ENCODE results near the gene TRNT1. TPM values are rescaled to one million over a fixed set of nuclear protein-coding genes. Genes with fewer than 3 reads are reported as not detected.

The TRNT1 gene
- total RNA-seq, 1 experiment from 2014 or later = 35.6 TPM

DNA sequence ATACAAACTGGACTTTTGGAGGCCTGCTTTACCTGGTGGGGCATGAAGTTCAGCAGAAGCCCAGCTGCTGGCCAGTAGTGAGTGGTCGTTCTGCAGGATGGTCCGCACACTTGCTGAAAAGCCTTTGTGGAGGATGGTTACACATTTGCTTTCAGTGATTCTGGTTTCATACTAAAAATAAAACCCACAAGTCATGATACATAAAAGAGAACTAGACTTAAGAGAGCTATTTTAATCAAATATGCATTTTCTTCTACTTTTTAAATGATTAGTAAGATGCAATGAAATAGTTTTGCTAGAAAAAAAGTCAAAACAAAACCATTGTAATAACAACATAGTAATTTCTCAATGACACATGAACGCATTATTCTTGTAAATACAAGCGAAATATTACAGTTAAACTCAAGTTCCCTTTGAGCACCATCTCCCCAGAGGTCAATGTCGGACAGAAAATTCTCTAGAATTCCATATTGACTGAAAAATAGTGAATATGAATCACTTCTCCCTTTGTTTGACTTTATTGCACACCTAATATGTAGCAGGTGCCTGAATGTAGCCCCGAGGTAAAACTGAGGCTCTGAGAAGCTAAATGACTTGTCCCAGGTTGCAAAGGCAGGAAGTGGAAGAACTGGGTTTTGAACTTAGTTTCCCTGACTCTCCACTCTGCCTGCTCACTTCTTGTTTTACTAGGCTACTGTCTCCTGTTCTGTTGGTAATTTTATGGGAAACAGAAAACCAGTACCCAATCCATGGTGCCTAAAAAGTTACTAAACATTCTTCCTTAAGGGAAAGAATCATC, 24.9 kb upstream of the TRNT1 start:
- DNase-seq = no peak
- Mint-ChIP-seq H3K4me3 (ENCODE audit: low read depth, unreplicated experiment) (no peak overlapping the region), H3K27me3 (ENCODE audit: unreplicated experiment) (no peaks in the 10 kb centered on the region), H3K9me3 (ENCODE audit: low read depth, unreplicated experiment) (no peaks in the 10 kb centered on the region), H3K36me3 (ENCODE audit: insufficient read depth, unreplicated experiment) (no peaks in the 10 kb centered on the region), H3K27ac (ENCODE audit: unreplicated experiment) (no peak overlapping the region), H3K4me1 (ENCODE audit: low read depth, unreplicated experiment) (no peaks in the 10 kb centered on the region)
- TF ChIP-seq, protein P1, sequence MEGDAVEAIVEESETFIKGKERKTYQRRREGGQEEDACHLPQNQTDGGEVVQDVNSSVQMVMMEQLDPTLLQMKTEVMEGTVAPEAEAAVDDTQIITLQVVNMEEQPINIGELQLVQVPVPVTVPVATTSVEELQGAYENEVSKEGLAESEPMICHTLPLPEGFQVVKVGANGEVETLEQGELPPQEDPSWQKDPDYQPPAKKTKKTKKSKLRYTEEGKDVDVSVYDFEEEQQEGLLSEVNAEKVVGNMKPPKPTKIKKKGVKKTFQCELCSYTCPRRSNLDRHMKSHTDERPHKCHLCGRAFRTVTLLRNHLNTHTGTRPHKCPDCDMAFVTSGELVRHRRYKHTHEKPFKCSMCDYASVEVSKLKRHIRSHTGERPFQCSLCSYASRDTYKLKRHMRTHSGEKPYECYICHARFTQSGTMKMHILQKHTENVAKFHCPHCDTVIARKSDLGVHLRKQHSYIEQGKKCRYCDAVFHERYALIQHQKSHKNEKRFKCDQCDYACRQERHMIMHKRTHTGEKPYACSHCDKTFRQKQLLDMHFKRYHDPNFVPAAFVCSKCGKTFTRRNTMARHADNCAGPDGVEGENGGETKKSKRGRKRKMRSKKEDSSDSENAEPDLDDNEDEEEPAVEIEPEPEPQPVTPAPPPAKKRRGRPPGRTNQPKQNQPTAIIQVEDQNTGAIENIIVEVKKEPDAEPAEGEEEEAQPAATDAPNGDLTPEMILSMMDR (IDR thresholded peaks at IDR 0.05; ENCODE audit: unreplicated experiment) = no peak
- CTCF ChIA-PET = no interaction called here
- no TSS peak for BruUV-seq (replicated peaks)
- intact Hi-C loops (cut with micrococcal nuclease; ENCODE audit: unreplicated experiment) = no loop called here

DNA sequence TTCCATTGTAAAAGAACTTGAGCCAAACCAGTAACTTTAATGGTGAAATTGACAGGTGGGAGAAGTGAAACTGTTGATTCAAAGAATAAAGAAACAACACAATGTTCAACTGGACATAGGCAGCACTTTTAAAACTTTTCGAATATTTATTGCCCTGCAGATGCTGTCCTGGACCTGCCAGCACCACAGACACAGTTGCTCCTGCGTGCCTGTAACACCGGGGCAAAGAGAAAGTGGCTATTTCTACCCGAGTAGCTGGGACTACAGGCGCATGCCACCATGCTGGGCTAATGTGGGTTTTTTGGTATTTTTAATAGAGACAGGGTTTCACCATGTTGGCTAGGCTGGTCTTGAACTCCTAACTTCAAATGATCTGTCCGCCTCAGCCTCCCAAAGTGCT, 24.0 kb upstream of the TRNT1 start:
- CTCF ChIA-PET = no interaction called here
- H3K27me3 Mint-ChIP-seq (ENCODE audit: unreplicated experiment) = no peaks in the 10 kb centered on the region
- no peaks in the 10 kb centered on the region for H3K4me1 Mint-ChIP-seq (ENCODE audit: low read depth, unreplicated experiment)
- H3K27ac Mint-ChIP-seq (ENCODE audit: unreplicated experiment) = no peak overlapping the region
- no peaks in the 10 kb centered on the region for H3K9me3 Mint-ChIP-seq (ENCODE audit: low read depth, unreplicated experiment)
- TF ChIP-seq, protein P1 (IDR thresholded peaks at IDR 0.05; ENCODE audit: unreplicated experiment) = no peak
- H3K4me3 Mint-ChIP-seq (ENCODE audit: low read depth, unreplicated experiment) = no peak overlapping the region
- H3K36me3 Mint-ChIP-seq (ENCODE audit: insufficient read depth, unreplicated experiment) = no peaks in the 10 kb centered on the region
- intact Hi-C loops (cut with micrococcal nuclease; ENCODE audit: unreplicated experiment) = no loop called here
- BruUV-seq (replicated peaks) = no TSS peak
- DNase-seq = no peak

DNA sequence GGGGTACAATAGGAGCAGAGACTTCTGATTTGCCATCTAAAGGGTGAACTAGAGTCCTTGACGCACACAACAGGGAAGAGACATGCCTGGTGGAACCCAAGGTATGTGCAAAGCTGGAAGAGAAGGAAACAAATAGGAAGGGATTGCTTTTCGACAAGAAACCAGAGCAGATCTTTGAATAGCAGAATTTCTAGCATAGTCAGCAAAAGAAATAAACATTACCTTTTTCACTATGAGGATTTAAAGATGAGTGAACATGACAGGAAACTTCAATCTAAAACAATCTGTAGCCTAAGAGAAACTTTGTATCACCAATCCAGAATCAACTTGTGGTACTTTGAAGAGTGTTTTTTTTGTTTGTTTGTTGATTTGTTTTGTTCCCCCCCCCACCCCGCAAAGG, 21.5 kb upstream of the TRNT1 start:
- Mint-ChIP-seq H3K4me1 (ENCODE audit: low read depth, unreplicated experiment) (peaks cover 2% of the 10 kb centered on the region), H3K4me3 (ENCODE audit: low read depth, unreplicated experiment) (no peak overlapping the region), H3K27me3 (ENCODE audit: unreplicated experiment) (no peaks in the 10 kb centered on the region), H3K9me3 (ENCODE audit: low read depth, unreplicated experiment) (no peaks in the 10 kb centered on the region), H3K27ac (ENCODE audit: unreplicated experiment) (no peak overlapping the region), H3K36me3 (ENCODE audit: insufficient read depth, unreplicated experiment) (no peaks in the 10 kb centered on the region)
- BruUV-seq (replicated peaks) = no TSS peak
- TF ChIP-seq, protein P1 (IDR thresholded peaks at IDR 0.05; ENCODE audit: unreplicated experiment) = no peak
- no peak for DNase-seq
- CTCF ChIA-PET = no interaction called here
- intact Hi-C loops (cut with micrococcal nuclease; ENCODE audit: unreplicated experiment) = no loop called here

DNA sequence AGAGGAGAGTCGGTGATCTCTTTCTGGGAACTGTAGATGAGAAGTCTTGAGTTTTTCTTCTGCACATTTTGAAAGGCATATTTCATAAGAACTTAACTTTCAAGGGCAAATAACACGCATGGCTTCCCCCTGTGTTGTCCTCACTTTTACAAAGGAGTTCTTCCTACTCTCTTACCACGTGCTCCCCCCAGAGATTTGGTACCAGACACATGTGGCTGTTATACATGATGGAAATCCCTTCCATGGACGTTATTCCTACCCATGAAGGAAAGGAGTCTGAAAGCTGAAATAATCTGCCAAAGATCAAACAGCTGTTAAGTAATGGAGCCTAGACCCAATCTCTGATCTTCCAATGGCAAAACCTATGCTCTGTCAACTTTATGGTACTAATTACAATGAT, 20.9 kb upstream of the TRNT1 start:
- H3K27ac Mint-ChIP-seq (ENCODE audit: unreplicated experiment) = no peak overlapping the region
- BruUV-seq (replicated peaks) = no TSS peak
- CTCF ChIA-PET = no interaction called here
- DNase-seq = no peak
- no peaks in the 10 kb centered on the region for H3K27me3 Mint-ChIP-seq (ENCODE audit: unreplicated experiment)
- intact Hi-C loops (cut with micrococcal nuclease; ENCODE audit: unreplicated experiment) = no loop called here
- H3K9me3 Mint-ChIP-seq (ENCODE audit: low read depth, unreplicated experiment) = no peaks in the 10 kb centered on the region
- H3K4me1 Mint-ChIP-seq (ENCODE audit: low read depth, unreplicated experiment) = peaks cover 7% of the 10 kb centered on the region
- H3K4me3 Mint-ChIP-seq (ENCODE audit: low read depth, unreplicated experiment) = no peak overlapping the region
- TF ChIP-seq, protein P1 (IDR thresholded peaks at IDR 0.05; ENCODE audit: unreplicated experiment) = no peak
- H3K36me3 Mint-ChIP-seq (ENCODE audit: insufficient read depth, unreplicated experiment) = no peaks in the 10 kb centered on the region

Data from Calu3 (cell line).